Measurements from ENCODE around the gene MKNK2. TPM values are rescaled to one million over a fixed set of nuclear protein-coding genes. Genes with fewer than 3 reads are reported as not detected.

MKNK2 gene
- total and polyA plus RNA-seq, 10 of the 15 experiments (the other 5 are each of a cell fraction or from before 2014, with no cell fraction given): 9.6 to 365 (median 69.9) TPM

- TF ChIP-seq BCLAF1 (IDR thresholded peaks at IDR 0.05) (no peak), BMI1 (IDR thresholded peaks at IDR 0.05; ENCODE audit: borderline replicate concordance) (no peak), ZNF274 (IDR thresholded peaks at IDR 0.05; ENCODE audit: insufficient read depth, insufficient read length) (no peak), MTA2 (IDR thresholded peaks at IDR 0.05; ENCODE audit: low read depth) (peak; percentile 74), RFX5 (IDR thresholded peaks at IDR 0.05; ENCODE audit: low read depth, low read length) (no peak), PRDM15 (CRISPR knock-in tag; IDR thresholded peaks at IDR 0.05) (no peak), MEF2A (IDR thresholded peaks at IDR 0.05; ENCODE audit: insufficient read depth, low read depth, low read length) (no peak), PBX3 (IDR thresholded peaks at IDR 0.05; ENCODE audit: insufficient replicate concordance, low read depth, low read length) (no peak), CREB1 (IDR thresholded peaks at IDR 0.05; ENCODE audit: low read depth) (no peak), HCFC1 (IDR thresholded peaks at IDR 0.05; ENCODE audit: low read length) (no peak), PKNOX1 (IDR thresholded peaks at IDR 0.05) (0 out of 2 replicates have a peak, but pooled peaks have one; percentile 1), MXI1 (IDR thresholded peaks at IDR 0.05; ENCODE audit: low read depth, low read length) (no peak; the same call in 1 of the 2 replicates), NFYA (IDR thresholded peaks at IDR 0.05; ENCODE audit: borderline replicate concordance, low read depth, low read length) (no peak), BRCA1 (IDR thresholded peaks at IDR 0.05; ENCODE audit: low read depth, low read length) (no peak), SIX5 (IDR thresholded peaks at IDR 0.05; ENCODE audit: low read depth, low read length, severe bottlenecking) (no peak), BCL3 (IDR thresholded peaks at IDR 0.05; ENCODE audit: borderline replicate concordance, insufficient read depth, low read depth, low read length, poor library complexity, severe bottlenecking) (peak; percentile 75), NBN (IDR thresholded peaks at IDR 0.05) (peak; percentile 76), GABPA (IDR thresholded peaks at IDR 0.05; ENCODE audit: low read depth) (no peak)
Measured at GRCh38 chr19:2051773-2052704, 995 bp upstream of the MKNK2 start (continued).
